K562 treated with DMSO at 1 percent for 4 hours (cell line): Measurements from ENCODE around the gene HS3ST4. TPM values are rescaled to one million over a fixed set of nuclear protein-coding genes. Genes with fewer than 3 reads are reported as not detected.

ENCODE experiments used
- total RNA-seq: library from RNA; unstranded; fragments of 300-600 nt; gene quantifications from 2 replicates; pipeline ENCODE4 v1.2.3, GENCODE V29; 2022; ENCODE audit not compliant: insufficient read depth

Gene HS3ST4
- not detected in 2 replicates for total RNA-seq

DNA sequence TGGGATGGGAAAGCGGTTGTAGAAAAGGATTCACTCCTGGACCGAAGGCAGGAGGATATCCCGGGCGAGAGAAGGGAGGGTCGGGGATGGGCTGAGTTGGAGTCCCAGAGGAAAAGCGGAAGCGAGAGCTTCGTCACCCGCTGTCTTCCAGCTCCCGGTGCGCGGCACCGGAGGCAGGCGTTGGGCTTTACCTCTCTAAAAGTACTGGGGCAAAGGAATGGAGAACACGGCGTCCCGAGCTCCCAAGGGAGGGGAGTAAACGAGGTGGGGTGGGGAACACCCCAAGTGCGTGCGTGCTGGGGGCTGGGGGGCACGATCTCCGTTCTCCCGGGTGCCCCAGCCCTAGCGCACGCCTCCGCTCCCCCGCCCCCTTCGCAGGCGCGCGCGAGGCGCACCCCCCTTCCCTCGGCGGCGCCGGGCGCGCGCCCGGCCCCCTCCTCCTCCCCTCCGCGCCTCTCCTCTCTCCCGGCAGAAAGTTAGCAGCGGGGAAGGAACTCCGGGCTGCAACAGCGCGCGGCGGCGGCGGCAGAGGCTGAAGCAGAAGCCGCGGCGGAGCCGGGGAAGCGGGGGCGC is at the start of gene HS3ST4:
Gene HS3ST4 (plus strand): TSS at position 441 of the 573 bp plus-strand sequence.

